T-cell (primary cell): Measurements from ENCODE around the gene RIMS3. TPM values are rescaled to one million over a fixed set of nuclear protein-coding genes. Genes with fewer than 3 reads are reported as not detected.
"Not testable (repeated sequence)": the region's sequence is repeated elsewhere in the genome, so short reads cannot be mapped to it uniquely, and the experiment has no call there.

Experiments used
- ATAC-seq, 4 experiments: fragments of 200-7000 bp in 3 of 4; fragments of 150-1000 bp in 1 of 4; cut with Tn5 transposase; replicated peaks in 1 of 4; 1 replicate in 3 of 4; 2 replicates in 1 of 4; pipeline ENCODE4 v1.10.0; 2021; ENCODE audit warnings: moderate library complexity in 3 of 4, mild to moderate bottlenecking in 2 of 4, moderate number of reproducible peaks in 1 of 4
- CTCF ChIA-PET, 2 donors: fragments of 300-600 bp; sonication (Branson Sonifier 250); formaldehyde crosslinking; loops; one replicate each; lab custom pipeline; 2022; ENCODE audit warnings: antibody characterized with exemption in 2 of 2; lab: Charles Lee
- POLR2A ChIA-PET, 2 donors: fragments of 300-600 bp; sonication (Branson Sonifier 250); formaldehyde crosslinking; loops; one replicate each; lab custom pipeline; 2022; ENCODE audit warnings: antibody characterized with exemption in 2 of 2; lab: Charles Lee
- DNase-seq, 35 experiments: peaks; one replicate each; pipeline versions ENCODE4 v3.0.0 to v3.0.0-alpha.2; 2013 to 2023
- H3K27ac ChIP-seq: one replicate; pipeline ENCODE4 v1.5.1; 2013; ENCODE audit warnings: low read length
- H3K27me3 ChIP-seq, 2 experiments: replicated peaks in 1 of 2; 1 replicate in 1 of 2; 2 replicates in 1 of 2; pipeline versions ENCODE4 v1.6.1 to v1.7.0; 2013; ENCODE audit warnings: low read length in 1 of 2, mixed read lengths in 1 of 2; ENCODE audit not compliant: control insufficient read depth in 2 of 2, insufficient read depth in 2 of 2; ENCODE audit errors: extremely low read depth in 1 of 2
- H3K36me3 ChIP-seq, 2 donors: 1 replicate in 1 of 2; 2 replicates in 1 of 2; pipeline versions ENCODE4 v1.6.1 to v1.7.0; 2013; ENCODE audit warnings: low read length in 1 of 2; ENCODE audit not compliant: control insufficient read depth in 2 of 2, insufficient read depth in 1 of 2; ENCODE audit errors: extremely low read depth in 1 of 2
- H3K4me1 ChIP-seq, 2 experiments: 1 replicate in 1 of 2; 2 replicates in 1 of 2; pipeline versions ENCODE4 v1.6.1 to v1.7.0; 2013; ENCODE audit warnings: low read length in 2 of 2, mixed read lengths in 1 of 2; ENCODE audit not compliant: insufficient read depth in 2 of 2, control insufficient read depth in 1 of 2; ENCODE audit errors: extremely low read depth in 1 of 2
- H3K4me3 ChIP-seq, 2 donors: 1 replicate in 1 of 2; 2 replicates in 1 of 2; pipeline versions ENCODE4 v1.5.1 to v1.7.0; 2013; ENCODE audit warnings: mild to moderate bottlenecking in 2 of 2, low read length in 1 of 2, moderate library complexity in 1 of 2; ENCODE audit not compliant: control insufficient read depth in 1 of 2; ENCODE audit errors: extremely low read depth in 1 of 2
- H3K9me3 ChIP-seq: 2 replicates; pipeline ENCODE4 v1.7.0; 2013
- H3K27ac Mint-ChIP-seq, 2 donors: one replicate each; pipeline ENCODE4 v1.8.0; 2020 to 2021; ENCODE audit warnings: mild to moderate bottlenecking in 2 of 2, mixed read lengths in 2 of 2
- H3K27me3 Mint-ChIP-seq, 2 donors: one replicate each; pipeline ENCODE4 v1.8.0; 2021 to 2022; ENCODE audit warnings: mixed read lengths in 2 of 2
- H3K36me3 Mint-ChIP-seq: one replicate; pipeline ENCODE4 v1.8.0; 2021; ENCODE audit warnings: mixed read lengths
- H3K4me1 Mint-ChIP-seq, 3 donors: one replicate each; pipeline ENCODE4 v1.8.0; 2020 to 2022; ENCODE audit warnings: mixed read lengths in 3 of 3, mild to moderate bottlenecking in 1 of 3
- H3K4me3 Mint-ChIP-seq, 3 donors: one replicate each; pipeline ENCODE4 v1.8.0; 2020 to 2022; ENCODE audit warnings: mild to moderate bottlenecking in 3 of 3, mixed read lengths in 3 of 3, moderate library complexity in 3 of 3
- H3K9me3 Mint-ChIP-seq, 3 donors: one replicate each; pipeline ENCODE4 v1.8.0; 2020 to 2022; ENCODE audit warnings: mixed read lengths in 3 of 3
- WGBS: methylation state at CpG from one replicate; pipeline ENCODE4 v1.1.5; 2013; ENCODE audit warnings: missing lambda C conversion rate; ENCODE audit not compliant: insufficient coverage; 5-methylcytosine and 5-hydroxymethylcytosine counted together
- total RNA-seq, 35 experiments: library from RNA in 6 of 35; stranded (reverse) in 6 of 35; fragments of 120-200 nt in 1 of 35; gene quantifications; one replicate each; pipeline versions ENCODE4 v1.2.1 to v1.2.4 and lab custom pipeline; 2013 to 2026

The RIMS3 gene
- total RNA-seq, 5 donors from 2014 or later (not counting 1 experiment from before 2014, with no cell fraction given): 1.8 to 3.0 (median 2.3) TPM

GRCh38 chr1:40592107-40592803, 73.2 kb downstream of the RIMS3 start:
- POLR2A ChIA-PET: interaction anchor here (0.6 to 0.7 kb wide), 2 partner anchors 193 to 437 kb away, joined by 3 to 5 read pairs; no protein-coding TSS in a partner anchor
- Mint-ChIP-seq H3K9me3 (no peaks in the 10 kb centered on the region), H3K36me3 (no peaks in the 10 kb centered on the region), H3K4me1 (peaks cover 6 to 11% (median 8%) of the 10 kb centered on the region in 3 donors), H3K27ac (no peak overlapping the region), H3K4me3 (no peak overlapping the region), H3K27me3 (peaks cover 3 to 9% of the 10 kb centered on the region in 2 donors)
- DNase-seq (peak in 1 of 35 experiments; percentile 37), ATAC-seq (no peak)
- Histone ChIP-seq H3K36me3 (no peaks in the 10 kb centered on the region), H3K27ac (no peak overlapping the region), H3K4me3 (no peak overlapping the region), H3K4me1 (no peaks in the 10 kb centered on the region), H3K27me3 (peaks cover 0 to 15% of the 10 kb centered on the region in 2 experiments), H3K9me3 (no peaks in the 10 kb centered on the region)
- WGBS: 33% methylated on average over 2 of the region's 6 CpGs
- CTCF ChIA-PET: interaction anchor here in 1 of 2 donors (0.7 kb wide), 1 partner anchor 934 kb away, joined by 3 read pairs; no protein-coding TSS in a partner anchor

DNA sequence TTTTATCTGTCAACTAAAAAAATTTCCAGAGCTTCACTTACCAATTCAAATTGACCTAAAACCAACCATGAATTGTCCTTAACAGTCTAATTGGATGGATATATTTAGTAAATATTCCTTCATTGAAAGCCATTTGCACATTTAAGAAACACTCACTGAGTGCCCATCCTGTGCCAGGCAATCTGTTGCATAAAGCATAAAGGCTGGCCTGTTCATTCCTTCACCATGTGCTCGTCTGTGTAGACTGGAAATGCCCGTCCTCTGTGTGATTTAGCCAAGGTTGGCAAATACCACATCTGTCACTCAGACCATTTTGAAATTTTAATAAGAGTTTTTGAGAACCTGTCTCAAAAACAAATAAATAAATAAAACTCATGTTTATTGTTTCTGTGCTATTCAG, 76.9 kb downstream of the RIMS3 start:
- no peaks in the 10 kb centered on the region for H3K36me3 ChIP-seq
- Mint-ChIP-seq H3K27ac (no peak overlapping the region), H3K9me3 (no peaks in the 10 kb centered on the region), H3K4me1 (peaks cover 3 to 7% (median 4%) of the 10 kb centered on the region in 3 donors), H3K4me3 (no peak overlapping the region), H3K27me3 (peaks cover 3% of the 10 kb centered on the region in 2 donors), H3K36me3 (no peaks in the 10 kb centered on the region)
- ATAC-seq: no peak
- POLR2A ChIA-PET: no interaction called here
- H3K4me1 ChIP-seq: no peaks in the 10 kb centered on the region
- H3K9me3 ChIP-seq: no peaks in the 10 kb centered on the region
- no peak for DNase-seq
- no peak overlapping the region for H3K27ac ChIP-seq
- WGBS: no CpG with 5 or more reads among the region's 2 CpGs
- H3K4me3 ChIP-seq: no peak overlapping the region
- H3K27me3 ChIP-seq: no peaks in the 10 kb centered on the region
- CTCF ChIA-PET: no interaction called here

- H3K9me3 Mint-ChIP-seq: no peaks in the 10 kb centered on the region
- H3K27ac ChIP-seq: no peak overlapping the region
- H3K9me3 ChIP-seq: no peaks in the 10 kb centered on the region
- H3K36me3 Mint-ChIP-seq: no peaks in the 10 kb centered on the region
- no peaks in the 10 kb centered on the region for H3K4me1 ChIP-seq
- ChIA-PET POLR2A (no interaction called here), CTCF (no interaction called here)
- H3K4me3 Mint-ChIP-seq: no peak overlapping the region
- H3K36me3 ChIP-seq: no peaks in the 10 kb centered on the region
- no peak for ATAC-seq
- no peaks in the 10 kb centered on the region for H3K4me1 Mint-ChIP-seq
- H3K4me3 ChIP-seq: no peak overlapping the region
- DNase-seq: no peak
- H3K27me3 Mint-ChIP-seq: peaks cover 2 to 8% of the 10 kb centered on the region in 2 donors
- no peak overlapping the region for H3K27ac Mint-ChIP-seq
- WGBS: 83% methylated on average over 1 of the region's 6 CpGs
- peaks cover 0 to 2% of the 10 kb centered on the region in 2 experiments for H3K27me3 ChIP-seq
Measured at GRCh38 chr1:40583980-40584379, 81.5 kb downstream of the RIMS3 start.

- Histone ChIP-seq H3K4me1 (no peaks in the 10 kb centered on the region), H3K9me3 (no peaks in the 10 kb centered on the region), H3K27me3 (peaks cover 0 to 2% of the 10 kb centered on the region in 2 experiments), H3K4me3 (no peak overlapping the region), H3K36me3 (no peaks in the 10 kb centered on the region), H3K27ac (no peak overlapping the region)
- H3K27me3 Mint-ChIP-seq: peaks cover 2 to 8% of the 10 kb centered on the region in 2 donors
- POLR2A ChIA-PET: no interaction called here
- 100% methylated on average over 1 of the region's 2 CpGs for WGBS
- H3K4me3 Mint-ChIP-seq: no peak overlapping the region
- no peaks in the 10 kb centered on the region for H3K9me3 Mint-ChIP-seq
- no peak for ATAC-seq
- CTCF ChIA-PET: interaction anchor here in 1 of 2 donors (0.6 kb wide), 1 partner anchor 41 kb away, joined by 4 read pairs; no protein-coding TSS in a partner anchor
- H3K36me3 Mint-ChIP-seq: no peaks in the 10 kb centered on the region
- no peak overlapping the region for H3K27ac Mint-ChIP-seq
- H3K4me1 Mint-ChIP-seq: no peaks in the 10 kb centered on the region
- no peak for DNase-seq
Measured at GRCh38 chr1:40582116-40582515, 83.4 kb downstream of the RIMS3 start.

GRCh38 chr1:40575336-40575735, 90.1 kb downstream of the RIMS3 start:
- Histone ChIP-seq H3K27ac (no peak overlapping the region), H3K36me3 (no peaks in the 10 kb centered on the region), H3K4me3 (no peak overlapping the region), H3K9me3 (no peaks in the 10 kb centered on the region), H3K27me3 (peaks cover 0 to 2% of the 10 kb centered on the region in 2 experiments), H3K4me1 (no peaks in the 10 kb centered on the region)
- CTCF ChIA-PET: no interaction called here
- DNase-seq (no peak), ATAC-seq (no peak)
- Mint-ChIP-seq H3K27ac (no peak overlapping the region), H3K4me3 (no peak overlapping the region), H3K4me1 (no peaks in the 10 kb centered on the region), H3K9me3 (peaks cover 0 to 2% (median 0%) of the 10 kb centered on the region in 3 donors), H3K27me3 (peaks cover 9 to 18% of the 10 kb centered on the region in 2 donors), H3K36me3 (no peaks in the 10 kb centered on the region)
- POLR2A ChIA-PET: no interaction called here

GRCh38 chr1:40574805-40575204, 90.7 kb downstream of the RIMS3 start:
- ATAC-seq, DNase-seq, H3K36me3 ChIP-seq, H3K4me1 ChIP-seq, H3K4me1 Mint-ChIP-seq, H3K9me3 Mint-ChIP-seq, H3K4me3 ChIP-seq, CTCF ChIA-PET, H3K27ac ChIP-seq, H3K36me3 Mint-ChIP-seq, H3K27ac Mint-ChIP-seq, H3K9me3 ChIP-seq, H3K4me3 Mint-ChIP-seq, H3K27me3 ChIP-seq: not testable (repeated sequence)
- POLR2A ChIA-PET: interaction anchor here in 1 of 2 donors (0.6 kb wide), 1 partner anchor 10 kb away, joined by 11 read pairs; no protein-coding TSS in a partner anchor
- peaks cover 6 to 18% of the 10 kb centered on the region in 2 donors for H3K27me3 Mint-ChIP-seq
- no CpG with 5 or more reads among the region's 3 CpGs for WGBS
